ENCODE results near the gene SH3PXD2B.

Gene SH3PXD2B

GRCh38 chr5:172344855-172345409 is 109.4 kb downstream of the SH3PXD2B start:
- DNase-seq (ENCODE audit: insufficient read length, low spot score) (no peak), FAIRE-seq (no peak)
- no peak for TF ChIP-seq CTCF (IDR thresholded peaks at IDR 0.05; ENCODE audit: insufficient read depth, missing control alignments)

DNA sequence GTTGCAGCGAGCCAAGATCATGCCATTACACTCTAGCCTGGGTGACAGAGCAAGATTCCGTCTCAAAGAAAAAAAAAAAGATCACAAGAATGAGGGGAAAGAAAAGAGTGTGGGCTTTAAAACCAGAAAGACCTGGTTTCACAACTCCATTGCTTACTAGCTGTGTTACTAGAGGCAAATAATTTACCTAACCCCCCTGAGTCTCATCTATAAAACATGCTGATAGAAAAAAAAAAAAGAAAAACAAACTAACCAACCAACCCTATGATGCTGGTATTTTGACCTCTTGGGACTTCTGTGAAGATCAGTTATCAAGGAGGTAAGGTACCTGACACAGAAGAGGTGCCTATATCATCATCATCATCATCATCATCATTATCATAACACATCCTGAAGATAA is 110.6 kb downstream of the SH3PXD2B start:
- TF ChIP-seq CTCF (IDR thresholded peaks at IDR 0.05; ENCODE audit: insufficient read depth, missing control alignments): no peak
- DNase-seq (ENCODE audit: insufficient read length, low spot score): no peak
- FAIRE-seq: no peak

DNA sequence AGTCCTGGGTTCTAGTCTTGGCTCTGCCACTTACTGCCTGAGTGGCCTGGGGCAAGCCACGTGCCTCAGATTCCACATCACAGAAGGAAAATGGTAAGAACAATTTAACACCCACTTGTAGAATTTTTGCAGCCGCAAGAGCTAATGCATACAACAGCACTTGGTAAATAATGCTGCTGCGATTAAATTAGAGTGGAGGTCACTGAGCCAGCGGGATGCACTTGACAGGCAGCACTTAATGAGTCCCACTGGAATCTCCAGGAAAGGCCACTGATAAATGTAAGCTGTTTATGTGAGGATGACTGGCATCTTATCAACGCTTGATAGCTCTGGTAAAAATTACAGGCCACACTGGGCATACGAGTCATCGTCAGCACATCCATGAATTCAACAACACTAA is 111.4 kb downstream of the SH3PXD2B start:
- no peak for FAIRE-seq
- TF ChIP-seq CTCF (IDR thresholded peaks at IDR 0.05; ENCODE audit: insufficient read depth, missing control alignments): no peak
- no peak for DNase-seq (ENCODE audit: insufficient read length, low spot score)

- no peak for FAIRE-seq
- TF ChIP-seq CTCF (IDR thresholded peaks at IDR 0.05; ENCODE audit: insufficient read depth, missing control alignments): no peak
- no peak for DNase-seq (ENCODE audit: insufficient read length, low spot score)
Measured at GRCh38 chr5:172339264-172340180, 114.8 kb downstream of the SH3PXD2B start.

DNA sequence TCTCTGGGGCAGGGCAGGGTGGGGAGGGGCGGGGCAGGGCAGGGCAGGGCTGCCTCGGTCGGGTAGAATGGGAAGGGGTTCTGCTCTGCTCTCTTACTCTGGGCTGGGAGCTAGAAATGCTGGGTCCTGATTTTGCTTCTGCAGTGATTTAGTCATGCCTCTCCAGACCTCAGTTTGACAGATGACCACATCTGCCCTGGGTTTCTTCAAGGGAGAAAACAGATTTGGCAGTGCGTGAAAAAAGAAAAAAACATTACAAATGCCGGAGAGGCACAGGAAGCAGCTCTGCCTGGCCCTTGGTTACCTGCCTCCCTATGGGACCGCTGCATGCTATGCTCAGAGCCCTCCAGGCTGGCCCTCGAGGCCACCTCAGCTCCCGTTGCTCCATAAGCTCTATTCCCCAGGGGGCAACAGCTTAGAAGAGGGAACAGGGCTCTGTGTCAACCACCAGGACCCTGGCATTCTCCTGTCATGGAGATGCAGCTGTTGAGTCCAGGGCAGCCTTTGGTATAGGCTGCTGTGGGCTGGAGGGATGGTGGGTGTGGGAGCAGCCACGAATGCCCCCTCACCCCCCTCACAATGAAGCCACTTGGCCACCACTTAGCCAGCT is 117.5 kb downstream of the SH3PXD2B start:
- FAIRE-seq (no peak), DNase-seq (ENCODE audit: insufficient read length, low spot score) (no peak)
- no peak for TF ChIP-seq CTCF (IDR thresholded peaks at IDR 0.05; ENCODE audit: insufficient read depth, missing control alignments)

GRCh38 chr5:172336264-172336663 is 118.1 kb downstream of the SH3PXD2B start:
- DNase-seq (ENCODE audit: insufficient read length, low spot score): no peak
- no peak for TF ChIP-seq CTCF (IDR thresholded peaks at IDR 0.05; ENCODE audit: insufficient read depth, missing control alignments)
- FAIRE-seq: no peak
